Measurements from ENCODE around the gene COL5A1.

COL5A1 gene

GRCh38 chr9:134687556-134687955, 46.0 kb downstream of the COL5A1 start:
- no peak for DNase-seq (ENCODE audit: low read depth)
- TF ChIP-seq CTCF (IDR thresholded peaks at IDR 0.05; ENCODE audit: insufficient read depth, low read depth, low read length, missing control alignments), result no peak

GRCh38 chr9:134688231-134688630, 46.6 kb downstream of the COL5A1 start:
- no peak for TF ChIP-seq CTCF (IDR thresholded peaks at IDR 0.05; ENCODE audit: insufficient read depth, low read depth, low read length, missing control alignments)
- DNase-seq (ENCODE audit: low read depth), result no peak

More at GRCh38 chr9:134687556-134687955, 46.0 kb downstream of the COL5A1 start:
- H3K4me3 ChIP-seq (ENCODE audit: low read depth, low read length), result no peak overlapping the region

GRCh38 chr9:134688661-134689320, 47.2 kb downstream of the COL5A1 start:
- DNase-seq (ENCODE audit: low read depth), result no peak
- TF ChIP-seq CTCF (IDR thresholded peaks at IDR 0.05; ENCODE audit: insufficient read depth, low read depth, low read length, missing control alignments), result no peak
- H3K4me3 ChIP-seq (ENCODE audit: low read depth, low read length), result no peak overlapping the region

More at GRCh38 chr9:134688231-134688630, 46.6 kb downstream of the COL5A1 start:
- H3K4me3 ChIP-seq (ENCODE audit: low read depth, low read length), result no peak overlapping the region

GRCh38 chr9:134689321-134690181, 47.9 kb downstream of the COL5A1 start:
- TF ChIP-seq CTCF (IDR thresholded peaks at IDR 0.05; ENCODE audit: insufficient read depth, low read depth, low read length, missing control alignments), result peak; percentile 68
- DNase-seq (ENCODE audit: low read depth), result peak; percentile 33
- no peak overlapping the region for H3K4me3 ChIP-seq (ENCODE audit: low read depth, low read length)

GRCh38 chr9:134690301-134690751, 48.7 kb downstream of the COL5A1 start:
- no peak overlapping the region for H3K4me3 ChIP-seq (ENCODE audit: low read depth, low read length)
- DNase-seq (ENCODE audit: low read depth), result no peak
- TF ChIP-seq CTCF (IDR thresholded peaks at IDR 0.05; ENCODE audit: insufficient read depth, low read depth, low read length, missing control alignments), result no peak

GRCh38 chr9:134690946-134691694, 49.5 kb downstream of the COL5A1 start:
- TF ChIP-seq CTCF (IDR thresholded peaks at IDR 0.05; ENCODE audit: insufficient read depth, low read depth, low read length, missing control alignments), result no peak
- no peak overlapping the region for H3K4me3 ChIP-seq (ENCODE audit: low read depth, low read length)
- no peak for DNase-seq (ENCODE audit: low read depth)

All from GM12865 (cell line).